CD4-positive, alpha-beta T cell treated with Interleukin-10 for 1 hour (primary cell): ENCODE measurements around the gene ZFP69.
"Not testable (repeated sequence)": the region's sequence is repeated elsewhere in the genome, so short reads cannot be mapped to it uniquely, and the experiment has no call there.

Experiments
- DNase-seq: peaks from one replicate; pipeline ENCODE4 v3.0.0-alpha.2; 2020

Gene ZFP69

DNA sequence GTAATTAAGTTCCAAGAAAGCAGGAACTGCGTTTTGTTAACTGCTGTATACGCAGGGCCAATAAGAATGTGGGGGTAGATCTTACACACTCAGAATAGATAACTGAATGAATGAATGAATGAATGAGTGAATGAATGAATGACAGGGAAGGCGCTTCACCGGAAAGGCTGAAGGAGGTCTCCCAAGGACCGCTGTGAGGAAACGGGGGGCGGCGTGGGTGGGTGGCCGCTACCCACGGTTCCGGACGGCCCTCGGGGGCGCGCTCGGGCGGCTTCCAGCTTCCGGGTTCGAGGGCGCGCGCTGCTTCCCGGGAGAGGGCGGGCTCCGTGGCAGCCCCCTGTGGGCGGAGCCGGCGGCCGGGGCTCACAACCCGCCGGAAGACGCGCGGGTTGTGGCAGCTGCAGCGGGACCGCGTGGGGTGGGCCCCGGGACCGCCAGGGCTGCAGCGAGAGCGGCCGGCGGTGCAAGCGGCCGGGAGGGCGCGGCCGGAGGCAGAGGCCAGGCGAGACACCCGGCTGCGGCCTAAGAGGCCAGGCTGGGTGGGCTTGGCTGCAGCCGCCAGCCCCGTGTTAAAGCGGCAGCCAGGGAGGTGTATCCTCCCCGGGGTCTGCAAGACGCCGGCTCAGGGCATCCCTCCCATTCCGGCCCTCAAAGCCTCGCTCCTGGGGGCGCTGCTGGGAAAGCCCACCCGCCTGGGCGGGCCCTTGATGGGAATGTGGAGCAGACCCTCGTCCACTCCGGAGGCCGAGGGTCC lies at the start of gene ZFP69:
Gene ZFP69, plus strand, starts transcription at position 367 of the 754 bp plus-strand sequence. CDS start 2,072 bp downstream, outside the sequence.
- DNase-seq = peak; percentile 73

DNA sequence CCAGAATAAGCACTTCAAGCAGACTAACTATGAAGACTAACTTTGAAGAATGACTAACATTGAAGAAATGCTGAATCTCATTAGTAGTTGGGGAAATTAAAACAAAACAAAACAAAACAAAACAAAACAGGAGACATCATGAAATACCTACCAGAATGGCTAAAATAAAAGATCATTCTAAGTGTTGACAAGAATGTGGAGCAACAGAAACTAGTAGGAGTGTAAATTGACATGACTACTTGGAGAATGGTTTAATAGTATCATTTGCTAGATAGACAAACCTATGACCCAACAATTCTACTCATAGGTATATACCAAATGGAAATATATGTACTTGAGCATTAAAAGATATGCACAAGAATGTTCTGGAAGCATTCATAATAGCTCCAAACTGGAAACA lies 45.7 kb upstream of the ZFP69 start:
- DNase-seq = no peak

DNA sequence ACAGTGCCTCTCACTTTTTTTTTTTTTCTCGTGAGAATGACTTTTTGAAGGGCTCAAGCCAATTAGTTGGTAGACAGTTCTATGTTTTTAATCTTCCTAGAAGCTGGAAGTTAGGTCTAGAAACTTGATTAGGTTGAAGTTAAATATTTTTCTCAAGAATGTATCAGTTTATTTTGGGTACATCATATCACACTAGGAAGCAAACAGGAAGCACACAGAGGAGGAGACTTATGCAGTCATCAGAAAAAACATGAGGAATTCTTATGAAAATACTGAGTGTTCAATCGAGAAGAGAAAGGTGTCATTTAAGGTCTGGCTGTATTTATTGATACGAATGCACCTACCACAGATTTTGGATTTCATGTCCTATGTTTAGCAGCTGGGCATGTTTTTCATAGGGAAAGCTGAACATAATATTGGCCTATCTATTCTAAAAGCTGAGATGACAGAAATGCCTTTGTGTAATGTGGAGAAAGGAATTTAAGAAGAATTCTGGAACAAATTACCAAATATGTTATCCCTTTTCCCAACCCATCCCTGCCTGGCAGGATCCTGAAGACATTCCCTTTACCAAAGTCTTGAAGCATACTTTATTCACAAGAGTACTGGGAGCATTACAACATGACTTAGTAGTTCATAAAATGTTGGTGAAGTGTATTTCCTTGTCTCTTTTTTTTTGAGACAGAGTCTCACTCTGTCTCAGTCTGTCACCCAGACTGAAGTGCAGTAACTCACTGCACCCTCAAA lies 44.3 kb upstream of the ZFP69 start:
- DNase-seq = no peak

DNA sequence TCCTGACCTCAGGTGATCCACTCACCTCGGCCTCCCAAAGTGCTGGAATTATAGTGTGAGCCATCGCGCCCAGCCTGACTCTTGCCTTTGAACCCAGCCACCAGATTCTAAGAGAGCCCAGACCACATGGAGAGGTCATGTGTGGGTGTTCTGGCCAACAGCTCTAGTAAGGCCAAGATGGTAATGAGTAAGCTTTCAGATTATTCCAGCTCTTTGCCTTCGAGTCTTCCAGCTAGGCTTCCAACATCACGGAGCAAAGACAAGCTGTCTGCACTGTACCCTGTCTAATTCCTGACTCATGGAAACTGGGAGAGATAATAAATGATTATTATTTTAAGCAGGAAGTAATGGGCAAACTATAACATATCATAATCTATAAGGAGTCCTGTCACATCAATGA lies 41.6 kb upstream of the ZFP69 start:
- DNase-seq = no peak

DNA sequence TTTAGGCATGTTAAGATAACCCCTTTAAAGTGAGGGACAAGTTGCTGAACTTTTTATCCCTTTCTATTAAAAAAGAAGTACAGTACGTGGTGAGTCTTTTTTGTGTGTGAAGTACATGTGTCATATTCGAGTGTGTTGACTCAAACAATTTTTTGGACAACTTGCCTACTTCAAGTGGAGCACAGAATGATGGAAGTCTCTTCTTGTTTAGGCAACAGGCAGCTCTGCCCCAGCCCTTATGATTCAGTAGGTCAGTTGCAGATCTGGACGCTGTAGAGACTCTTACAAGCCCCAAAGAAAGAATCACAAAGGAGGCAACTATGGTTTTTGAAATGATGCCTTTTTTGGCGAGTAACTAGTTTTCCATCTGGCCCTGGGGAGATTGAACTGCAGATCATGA lies 41.2 kb upstream of the ZFP69 start:
- no peak for DNase-seq

DNA sequence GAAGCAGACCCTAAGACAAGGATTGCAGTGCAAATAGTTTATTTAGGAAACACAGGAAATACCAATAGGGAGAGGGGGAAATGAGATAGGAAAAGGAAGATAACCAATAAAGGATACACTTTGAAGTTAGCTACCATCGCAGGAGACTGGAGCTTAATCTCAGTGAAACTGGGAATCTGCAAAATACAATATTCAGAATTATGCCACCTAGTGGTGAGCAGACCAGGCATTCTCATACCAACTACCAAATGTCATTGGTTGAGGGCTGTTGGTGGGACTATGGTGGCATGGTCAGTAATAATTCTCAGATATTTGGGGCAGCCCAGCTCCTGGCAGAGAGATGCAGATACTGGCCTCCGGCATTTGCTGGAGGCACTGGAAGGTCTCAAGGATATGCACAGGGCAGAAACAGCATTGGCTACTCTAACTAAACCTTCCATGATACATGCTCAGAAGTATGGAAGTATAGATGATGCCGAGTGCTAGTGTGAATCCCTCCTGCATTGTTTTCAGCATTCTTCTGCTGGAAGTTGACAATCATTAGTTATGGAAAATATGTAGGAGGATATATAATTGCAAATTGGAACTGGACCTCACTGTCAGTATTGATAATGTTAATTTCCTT lies 38.6 kb upstream of the ZFP69 start:
- DNase-seq = peak; percentile 54

DNA sequence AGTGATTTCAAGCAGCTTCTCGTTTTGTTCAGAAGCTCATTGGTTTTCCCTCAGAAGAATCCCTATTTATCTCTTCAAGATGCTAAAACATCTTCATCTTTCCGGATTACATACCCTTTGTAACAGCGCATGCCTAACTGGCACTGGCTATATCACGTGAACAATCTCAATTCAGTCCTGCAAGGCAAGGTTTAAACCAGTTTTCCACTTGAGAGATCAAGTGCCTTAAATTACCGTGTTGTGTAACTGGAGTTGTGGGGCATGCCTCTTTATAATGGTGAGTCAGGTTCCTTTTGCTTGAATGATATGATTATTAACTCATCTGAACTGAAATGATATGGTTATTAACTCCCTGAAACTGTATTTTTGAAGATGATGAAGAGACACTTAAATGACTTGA lies 37.8 kb upstream of the ZFP69 start:
- no peak for DNase-seq

DNA sequence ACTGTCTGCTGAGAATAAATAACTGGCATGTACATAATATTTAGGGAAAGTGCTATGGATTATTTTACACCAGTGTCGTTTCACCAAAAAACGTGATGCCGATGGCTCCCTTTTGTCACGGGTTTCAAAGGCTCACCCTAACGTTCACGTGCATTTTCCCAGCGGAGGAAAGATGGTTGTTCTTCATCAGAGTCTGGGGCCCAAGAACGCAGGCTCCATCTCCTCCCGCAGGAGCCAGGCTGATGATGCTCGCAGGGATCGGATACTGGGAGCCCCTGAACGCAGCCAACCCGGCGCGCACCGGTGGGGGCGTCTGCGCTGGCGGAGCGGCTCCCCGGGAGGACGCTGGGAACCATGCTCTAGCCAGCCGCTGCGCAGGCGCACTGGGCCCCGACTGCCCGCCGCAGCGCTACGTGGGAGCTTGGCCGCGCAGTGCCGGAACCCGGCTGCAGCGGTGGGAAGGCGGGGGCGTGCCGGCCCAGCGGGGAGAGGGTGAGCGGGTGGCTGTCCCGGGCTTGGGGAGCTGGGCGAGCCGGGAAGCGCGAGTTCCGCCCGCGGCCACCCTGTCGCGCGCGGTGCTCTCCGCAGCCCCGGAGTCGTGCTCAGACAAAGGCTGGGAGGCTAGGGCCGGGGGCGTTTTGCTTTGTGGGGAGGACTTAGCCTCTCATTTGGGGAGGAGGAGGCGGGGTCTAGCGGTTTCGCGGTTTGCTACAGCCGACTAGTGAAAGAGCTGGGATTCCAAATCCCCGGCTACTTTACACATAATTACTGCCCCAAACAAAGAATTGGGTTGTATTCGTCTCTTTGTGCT lies 27.2 kb upstream of the ZFP69 start, which contains the start of gene ZFP69B:
Gene ZFP69B, plus strand, starts transcription at position 793 of the 811 bp plus-strand sequence. CDS start 486 bp downstream, outside the sequence.
- peak; percentile 88 for DNase-seq

DNA sequence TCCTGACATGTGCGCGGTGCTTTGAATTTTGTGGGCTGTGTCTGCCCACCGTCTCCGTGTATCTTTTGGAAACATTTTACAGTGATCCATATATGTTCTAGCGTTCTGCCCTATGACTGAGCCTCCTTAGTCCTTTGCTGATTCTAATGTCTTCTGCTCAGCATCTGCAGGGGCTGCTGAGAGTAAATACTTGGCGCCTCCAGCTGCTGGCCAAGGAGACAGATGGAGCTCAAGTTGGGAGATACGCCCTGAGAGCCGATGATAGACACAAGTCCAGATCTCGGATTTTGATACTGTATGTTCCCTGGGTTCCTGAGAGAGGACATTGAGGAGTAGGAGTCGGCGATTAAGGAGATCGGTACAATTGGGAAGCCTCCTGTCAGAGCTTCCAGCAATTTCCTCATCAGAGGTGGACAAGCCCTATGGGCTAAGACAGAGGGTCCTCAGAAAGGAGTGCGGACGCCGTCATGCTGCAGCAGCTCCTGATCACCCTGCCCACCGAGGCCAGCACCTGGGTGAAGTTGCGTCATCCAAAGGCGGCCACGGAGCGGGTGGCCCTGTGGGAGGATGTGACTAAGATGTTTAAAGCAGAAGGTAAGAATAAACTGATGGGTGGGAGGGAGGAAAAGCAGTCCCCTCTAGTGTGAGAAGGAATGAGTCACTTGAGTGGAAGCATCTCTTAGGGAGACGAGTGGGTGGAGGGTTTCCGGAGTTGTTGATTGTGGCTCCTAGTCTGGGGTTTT lies 26.4 kb upstream of the ZFP69 start:
- DNase-seq = peak; percentile 70

DNA sequence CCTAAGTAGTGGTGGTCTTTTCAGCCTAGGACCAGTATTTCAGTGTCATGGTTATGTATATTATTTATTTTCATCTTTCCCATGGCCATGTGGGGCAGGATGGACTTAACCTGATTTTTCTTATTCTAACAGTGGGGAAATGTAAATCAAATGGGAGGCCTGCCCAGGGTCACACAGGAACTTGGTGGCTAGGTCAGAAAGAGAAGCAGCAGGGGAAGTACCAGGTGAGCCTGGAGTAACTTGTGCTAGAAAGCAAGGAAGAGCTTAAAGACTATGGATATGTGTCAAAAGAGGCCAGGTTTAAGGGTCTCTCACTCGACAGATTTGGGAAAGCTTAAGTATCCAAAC lies 25.9 kb upstream of the ZFP69 start:
- DNase-seq = no peak

DNA sequence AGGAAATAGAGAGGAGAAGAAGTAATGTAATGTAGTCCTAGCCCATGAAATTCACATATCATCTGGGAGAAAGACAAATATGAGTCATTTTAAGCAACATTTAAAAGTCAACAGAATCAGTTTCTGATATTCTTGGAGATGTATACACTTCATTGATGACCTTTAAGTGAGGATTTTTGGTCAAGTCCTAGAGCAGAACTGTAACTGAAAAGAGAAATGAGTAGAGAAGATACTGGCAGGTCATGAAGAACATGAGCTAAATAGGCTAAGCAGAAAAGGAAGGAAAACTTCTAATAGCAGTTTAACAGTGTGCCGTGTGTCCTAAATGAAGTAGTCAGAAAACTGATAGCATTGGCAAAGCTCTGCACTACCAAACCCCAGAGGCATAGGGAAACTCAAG lies 22.2 kb upstream of the ZFP69 start:
- DNase-seq = no peak

DNA sequence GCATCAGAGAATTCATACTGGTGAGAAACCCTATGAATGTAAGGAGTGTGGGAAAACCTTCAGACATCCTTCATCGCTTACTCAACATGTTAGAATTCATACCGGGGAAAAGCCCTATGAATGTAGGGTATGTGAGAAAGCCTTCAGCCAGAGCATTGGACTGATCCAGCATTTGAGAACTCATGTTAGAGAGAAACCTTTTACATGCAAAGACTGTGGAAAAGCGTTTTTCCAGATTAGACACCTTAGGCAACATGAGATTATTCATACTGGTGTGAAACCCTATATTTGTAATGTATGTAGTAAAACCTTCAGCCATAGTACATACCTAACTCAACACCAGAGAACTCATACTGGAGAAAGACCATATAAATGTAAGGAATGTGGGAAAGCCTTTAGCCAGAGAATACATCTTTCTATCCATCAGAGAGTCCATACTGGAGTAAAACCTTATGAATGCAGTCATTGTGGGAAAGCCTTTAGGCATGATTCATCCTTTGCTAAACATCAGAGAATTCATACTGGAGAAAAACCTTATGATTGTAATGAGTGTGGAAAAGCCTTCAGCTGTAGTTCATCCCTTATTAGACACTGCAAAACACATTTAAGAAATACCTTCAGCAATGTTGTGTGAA lies 14.0 kb upstream of the ZFP69 start:
- DNase-seq = no peak

DNA sequence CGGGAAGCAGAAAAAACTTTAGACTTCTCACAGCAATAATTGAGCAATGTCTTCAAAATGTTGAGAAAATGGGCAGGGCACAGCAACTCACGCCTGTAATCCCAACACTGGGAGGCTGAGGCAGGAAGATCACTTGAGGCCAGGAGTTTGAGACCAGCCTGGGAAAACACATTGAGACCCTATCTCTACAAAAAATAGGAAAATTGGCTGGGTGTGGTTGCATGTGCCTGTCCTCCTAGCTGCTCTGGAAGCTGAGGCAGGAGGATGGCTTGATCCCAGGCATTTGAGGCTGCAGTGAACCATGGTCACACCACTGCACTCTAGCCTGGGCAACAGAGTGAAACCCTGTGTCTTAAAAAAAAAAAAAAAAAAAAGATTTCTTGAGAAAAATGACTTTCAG lies 7.8 kb upstream of the ZFP69 start:
- no peak for DNase-seq

DNA sequence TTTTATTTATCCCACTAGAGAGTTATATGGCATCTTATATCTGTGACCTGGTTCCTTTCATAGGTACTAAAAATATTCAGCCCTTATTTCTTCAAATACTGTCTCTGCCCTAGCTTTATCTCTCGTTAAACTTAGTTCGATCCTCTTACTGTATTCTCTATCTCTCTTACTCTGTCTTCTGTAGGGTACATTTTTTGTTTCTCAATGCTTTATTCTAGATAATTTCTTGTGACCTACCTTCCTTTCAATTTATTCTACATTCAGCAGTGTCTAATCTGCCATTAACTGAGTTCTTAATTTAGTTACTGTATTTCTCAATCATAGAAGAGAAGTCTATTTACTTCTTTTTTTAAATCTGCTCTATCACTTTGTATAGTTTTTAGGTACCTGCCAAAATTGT lies 1.8 kb upstream of the ZFP69 start:
- no peak for DNase-seq

DNA sequence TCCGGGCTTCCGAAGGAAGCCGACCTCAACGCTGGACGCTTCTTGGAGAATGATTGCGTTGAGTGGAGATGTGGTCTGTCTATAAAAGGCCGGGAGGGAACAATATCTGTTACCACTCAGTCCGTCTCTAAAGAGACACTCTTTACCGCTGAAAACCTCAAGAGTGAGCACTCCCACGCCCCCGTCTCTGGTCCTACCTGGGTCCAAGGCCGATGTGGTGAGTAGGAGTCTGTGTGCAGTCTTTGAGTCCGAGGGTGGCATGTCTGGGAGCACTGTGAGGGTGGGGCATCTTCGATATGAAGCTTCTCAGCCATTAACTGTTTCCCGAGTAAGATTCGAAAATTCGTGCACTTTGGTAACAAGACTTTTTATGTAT lies 576 bp downstream of the ZFP69 start:
- peak; percentile 6 for DNase-seq

DNA sequence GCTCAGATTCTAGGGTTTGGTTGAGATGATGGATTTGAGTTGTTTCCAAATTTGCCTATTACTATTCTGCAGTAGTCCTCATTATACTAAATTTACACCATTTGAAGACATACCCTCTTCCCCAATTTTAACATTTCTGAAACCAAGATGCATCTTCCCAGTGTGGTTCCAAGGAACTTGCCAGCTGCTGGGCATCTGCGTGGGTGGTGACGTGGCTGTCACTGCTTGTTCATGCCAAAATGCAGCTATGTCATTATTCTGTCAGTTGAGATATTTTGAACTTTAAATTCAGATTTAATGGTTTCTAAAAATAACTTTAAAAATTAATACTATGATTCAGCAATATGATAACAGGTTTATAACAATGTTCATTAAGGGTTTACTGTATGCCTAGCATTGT lies 1.2 kb downstream of the ZFP69 start:
- no peak for DNase-seq

DNA sequence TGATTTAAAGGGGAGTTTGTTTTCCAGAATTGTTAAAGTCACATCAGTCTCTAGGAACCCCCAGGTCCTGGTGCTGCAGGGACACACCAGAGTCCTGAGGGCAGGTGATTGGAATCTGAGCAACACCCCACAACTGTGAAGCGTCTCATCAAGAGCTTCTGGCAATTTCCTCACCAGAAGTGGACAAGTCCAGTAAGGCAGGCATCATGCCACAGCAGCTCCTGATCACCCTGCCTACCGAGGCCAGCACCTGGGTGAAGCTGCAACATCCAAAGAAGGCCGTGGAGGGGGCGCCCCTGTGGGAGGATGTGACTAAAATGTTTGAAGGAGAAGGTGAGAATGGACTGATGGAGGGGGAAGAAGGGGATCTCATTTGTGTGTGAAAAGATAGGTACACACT lies 2.1 kb downstream of the ZFP69 start:
- no peak for DNase-seq

DNA sequence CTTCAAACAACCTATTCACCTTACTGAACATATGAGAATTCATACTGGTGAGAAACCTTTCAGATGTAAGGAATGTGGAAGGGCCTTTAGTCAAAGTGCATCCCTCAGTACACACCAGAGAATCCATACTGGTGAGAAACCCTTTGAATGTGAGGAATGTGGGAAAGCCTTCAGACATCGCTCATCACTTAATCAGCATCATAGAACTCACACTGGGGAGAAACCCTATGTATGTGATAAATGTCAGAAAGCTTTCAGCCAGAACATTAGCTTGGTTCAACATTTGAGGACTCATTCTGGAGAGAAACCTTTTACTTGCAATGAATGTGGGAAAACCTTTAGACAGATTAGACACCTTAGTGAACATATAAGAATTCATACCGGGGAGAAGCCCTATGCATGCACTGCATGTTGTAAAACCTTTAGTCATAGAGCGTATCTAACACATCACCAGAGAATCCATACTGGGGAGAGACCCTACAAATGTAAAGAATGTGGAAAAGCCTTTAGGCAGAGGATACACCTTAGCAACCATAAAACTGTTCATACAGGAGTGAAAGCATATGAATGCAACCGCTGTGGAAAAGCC lies 18.3 kb downstream of the ZFP69 start:
- DNase-seq = no peak

DNA sequence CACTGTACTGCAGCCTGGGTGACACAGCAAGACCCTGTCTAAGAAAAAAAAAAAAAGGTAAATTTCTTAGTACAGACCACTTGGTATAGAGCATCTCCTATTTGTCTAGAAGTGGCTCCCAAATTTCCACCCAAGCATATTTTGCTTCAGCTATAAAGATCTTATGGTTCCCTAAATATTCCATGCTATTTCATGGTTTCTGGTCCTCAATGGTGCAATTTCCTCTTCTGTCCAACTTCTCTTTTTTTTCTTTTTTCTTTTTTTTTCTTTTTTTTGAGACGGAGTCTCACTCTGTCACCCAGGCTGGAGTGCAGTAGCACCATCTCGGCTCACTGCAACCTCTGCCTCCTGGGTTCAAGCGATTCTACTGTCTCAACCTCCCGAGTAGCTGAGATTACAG lies 25.6 kb downstream of the ZFP69 start:
- DNase-seq = not testable (repeated sequence)

DNA sequence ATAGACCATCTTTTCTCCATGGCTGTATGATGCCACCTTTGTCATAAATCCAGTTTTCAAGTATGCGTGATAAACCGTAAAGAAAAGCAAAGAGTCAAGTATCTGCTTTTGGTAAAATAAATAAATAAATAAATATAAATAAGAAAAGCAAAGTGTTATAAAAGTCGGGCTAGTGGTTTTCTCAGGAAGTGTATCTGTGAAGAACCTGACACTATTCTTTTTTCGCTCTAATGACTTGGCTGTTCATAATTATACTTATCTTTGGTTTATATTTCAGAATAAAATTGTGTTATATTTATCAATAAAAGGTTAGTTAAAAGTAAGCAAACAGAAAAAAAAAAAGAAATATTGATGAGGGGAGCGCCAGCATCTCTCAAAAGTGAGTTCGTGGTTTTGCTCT lies 30.9 kb downstream of the ZFP69 start:
- DNase-seq = no peak
